ENCODE results near the gene RPL37A.
"Not testable (repeated sequence)": the region's sequence is repeated elsewhere in the genome, so short reads cannot be mapped to it uniquely, and the experiment has no call there.

DNA sequence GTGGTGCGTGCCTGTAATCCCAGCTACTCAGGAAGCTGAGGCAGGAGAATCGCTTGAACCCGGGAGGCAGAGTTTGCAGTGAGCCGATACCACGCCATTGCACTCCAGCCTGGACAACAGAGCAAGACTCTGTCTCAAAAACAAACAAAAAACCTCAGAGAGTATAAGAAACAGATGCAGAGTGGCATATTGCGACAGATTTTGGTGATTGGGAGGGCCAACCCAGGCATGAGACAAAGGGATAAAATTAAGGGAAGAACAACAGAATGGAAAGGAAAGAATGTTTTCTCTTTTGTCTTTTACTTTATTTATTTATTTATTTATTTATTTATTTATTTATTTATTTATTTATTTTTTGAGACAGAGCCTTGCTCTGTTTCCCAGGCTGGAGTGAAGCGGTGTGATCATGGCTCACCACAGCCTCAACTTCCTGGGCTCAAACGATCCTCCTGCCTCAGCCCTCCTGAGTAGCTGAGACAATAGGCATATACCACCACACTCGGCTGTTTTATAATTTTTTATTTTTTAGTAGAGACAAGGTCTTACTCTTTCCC lies 20.0 kb downstream of the RPL37A start:
- not testable (repeated sequence) for TF ChIP-seq EGR1 (IDR thresholded peaks at IDR 0.05; ENCODE audit: low read depth in 2 of 2); RXRA (IDR thresholded peaks at IDR 0.05); SP1 (IDR thresholded peaks at IDR 0.05); RAD21 (IDR thresholded peaks at IDR 0.05); JUND (IDR thresholded peaks at IDR 0.05); GABPA (IDR thresholded peaks at IDR 0.05 in 1 of 2, conservative IDR thresholded peaks at IDR 0.05 in 1 of 2); YY1 (IDR thresholded peaks at IDR 0.05)
- TF ChIP-seq, protein P1, sequence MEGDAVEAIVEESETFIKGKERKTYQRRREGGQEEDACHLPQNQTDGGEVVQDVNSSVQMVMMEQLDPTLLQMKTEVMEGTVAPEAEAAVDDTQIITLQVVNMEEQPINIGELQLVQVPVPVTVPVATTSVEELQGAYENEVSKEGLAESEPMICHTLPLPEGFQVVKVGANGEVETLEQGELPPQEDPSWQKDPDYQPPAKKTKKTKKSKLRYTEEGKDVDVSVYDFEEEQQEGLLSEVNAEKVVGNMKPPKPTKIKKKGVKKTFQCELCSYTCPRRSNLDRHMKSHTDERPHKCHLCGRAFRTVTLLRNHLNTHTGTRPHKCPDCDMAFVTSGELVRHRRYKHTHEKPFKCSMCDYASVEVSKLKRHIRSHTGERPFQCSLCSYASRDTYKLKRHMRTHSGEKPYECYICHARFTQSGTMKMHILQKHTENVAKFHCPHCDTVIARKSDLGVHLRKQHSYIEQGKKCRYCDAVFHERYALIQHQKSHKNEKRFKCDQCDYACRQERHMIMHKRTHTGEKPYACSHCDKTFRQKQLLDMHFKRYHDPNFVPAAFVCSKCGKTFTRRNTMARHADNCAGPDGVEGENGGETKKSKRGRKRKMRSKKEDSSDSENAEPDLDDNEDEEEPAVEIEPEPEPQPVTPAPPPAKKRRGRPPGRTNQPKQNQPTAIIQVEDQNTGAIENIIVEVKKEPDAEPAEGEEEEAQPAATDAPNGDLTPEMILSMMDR (IDR thresholded peaks at IDR 0.05; ENCODE audit: low read depth, low read length, missing input control): not testable (repeated sequence)
- TF ChIP-seq, protein P2, sequence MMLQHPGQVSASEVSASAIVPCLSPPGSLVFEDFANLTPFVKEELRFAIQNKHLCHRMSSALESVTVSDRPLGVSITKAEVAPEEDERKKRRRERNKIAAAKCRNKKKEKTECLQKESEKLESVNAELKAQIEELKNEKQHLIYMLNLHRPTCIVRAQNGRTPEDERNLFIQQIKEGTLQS (IDR thresholded peaks at IDR 0.05): not testable (repeated sequence)
- TF ChIP-seq, protein P3, sequence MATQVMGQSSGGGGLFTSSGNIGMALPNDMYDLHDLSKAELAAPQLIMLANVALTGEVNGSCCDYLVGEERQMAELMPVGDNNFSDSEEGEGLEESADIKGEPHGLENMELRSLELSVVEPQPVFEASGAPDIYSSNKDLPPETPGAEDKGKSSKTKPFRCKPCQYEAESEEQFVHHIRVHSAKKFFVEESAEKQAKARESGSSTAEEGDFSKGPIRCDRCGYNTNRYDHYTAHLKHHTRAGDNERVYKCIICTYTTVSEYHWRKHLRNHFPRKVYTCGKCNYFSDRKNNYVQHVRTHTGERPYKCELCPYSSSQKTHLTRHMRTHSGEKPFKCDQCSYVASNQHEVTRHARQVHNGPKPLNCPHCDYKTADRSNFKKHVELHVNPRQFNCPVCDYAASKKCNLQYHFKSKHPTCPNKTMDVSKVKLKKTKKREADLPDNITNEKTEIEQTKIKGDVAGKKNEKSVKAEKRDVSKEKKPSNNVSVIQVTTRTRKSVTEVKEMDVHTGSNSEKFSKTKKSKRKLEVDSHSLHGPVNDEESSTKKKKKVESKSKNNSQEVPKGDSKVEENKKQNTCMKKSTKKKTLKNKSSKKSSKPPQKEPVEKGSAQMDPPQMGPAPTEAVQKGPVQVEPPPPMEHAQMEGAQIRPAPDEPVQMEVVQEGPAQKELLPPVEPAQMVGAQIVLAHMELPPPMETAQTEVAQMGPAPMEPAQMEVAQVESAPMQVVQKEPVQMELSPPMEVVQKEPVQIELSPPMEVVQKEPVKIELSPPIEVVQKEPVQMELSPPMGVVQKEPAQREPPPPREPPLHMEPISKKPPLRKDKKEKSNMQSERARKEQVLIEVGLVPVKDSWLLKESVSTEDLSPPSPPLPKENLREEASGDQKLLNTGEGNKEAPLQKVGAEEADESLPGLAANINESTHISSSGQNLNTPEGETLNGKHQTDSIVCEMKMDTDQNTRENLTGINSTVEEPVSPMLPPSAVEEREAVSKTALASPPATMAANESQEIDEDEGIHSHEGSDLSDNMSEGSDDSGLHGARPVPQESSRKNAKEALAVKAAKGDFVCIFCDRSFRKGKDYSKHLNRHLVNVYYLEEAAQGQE (IDR thresholded peaks at IDR 0.05): not testable (repeated sequence)
- TF ChIP-seq, protein P4, sequence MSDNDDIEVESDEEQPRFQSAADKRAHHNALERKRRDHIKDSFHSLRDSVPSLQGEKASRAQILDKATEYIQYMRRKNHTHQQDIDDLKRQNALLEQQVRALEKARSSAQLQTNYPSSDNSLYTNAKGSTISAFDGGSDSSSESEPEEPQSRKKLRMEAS (IDR thresholded peaks at IDR 0.05): not testable (repeated sequence)

Data from liver (tissue), 3 donors.